GM12891 (cell line): Measurements from ENCODE around the gene EEF1AKMT3.

Experiments
- PAX5 ChIP-seq: IDR thresholded peaks from 2 replicates; pipeline ENCODE4 v1.6.1; 2011; ENCODE audit warnings: low read length, moderate library complexity, mild to moderate bottlenecking; ENCODE audit not compliant: insufficient read depth, severe bottlenecking
- POLR2A ChIP-seq: IDR thresholded peaks from 2 replicates; pipeline ENCODE4 v1.6.1; 2011; ENCODE audit warnings: low read depth, low read length, control low read depth
- POLR2AphosphoS5 ChIP-seq: IDR thresholded peaks from 2 replicates; pipeline ENCODE4 v1.6.1; 2011; ENCODE audit warnings: low read depth, low read length, control low read depth
- POU2F2 ChIP-seq: IDR thresholded peaks from 2 replicates; pipeline ENCODE4 v1.6.1; 2011; ENCODE audit warnings: low read depth, mild to moderate bottlenecking, control low read depth, low read length, moderate library complexity
- SPI1 ChIP-seq: IDR thresholded peaks from 2 replicates; pipeline ENCODE4 v1.6.1; 2011; ENCODE audit warnings: low read depth, low read length, control low read depth
- TAF1 ChIP-seq: IDR thresholded peaks from 2 replicates; pipeline ENCODE4 v1.6.1; 2011; ENCODE audit warnings: low read depth, low read length, control low read depth

GRCh38 chr12:57769594-57769993 lies 2.8 kb upstream of the EEF1AKMT3 start:
- TF ChIP-seq POLR2AphosphoS5 (no peak), POLR2A (no peak; the same call in 1 of the 2 replicates), TAF1 (no peak), SPI1 (no peak), PAX5 (no peak), POU2F2 (no peak)
